ENCODE measurements around the gene SNX6. TPM values are rescaled to one million over a fixed set of nuclear protein-coding genes. Genes with fewer than 3 reads are reported as not detected.

SNX6 gene
- total RNA-seq, 2 donors from 2014 or later = 28.8 to 41.2 TPM

GRCh38 chr14:34649344-34649743 lies 19.4 kb upstream of the SNX6 start:
- H3K4me1 ChIP-seq = no peaks in the 10 kb centered on the region
- intact Hi-C loops (cut with DNase I) = no loop called here
- H3K27me3 ChIP-seq = no peaks in the 10 kb centered on the region
- DNase-seq (no peak), ATAC-seq (no peak)
- no peaks in the 10 kb centered on the region for H3K9me3 ChIP-seq
- no peak overlapping the region for H3K27ac ChIP-seq
- no peak overlapping the region for H3K4me3 ChIP-seq
- no peak for TF ChIP-seq POLR2A (IDR thresholded peaks at IDR 0.05)
- TF ChIP-seq CTCF (IDR thresholded peaks at IDR 0.05) = no peak
- no peaks in the 10 kb centered on the region for H3K36me3 ChIP-seq (replicated peaks in 1 of 2; ENCODE audit: insufficient read depth in 1 of 2, low read depth in 2 of 2)

- Histone ChIP-seq H3K4me1 (no peaks in the 10 kb centered on the region), H3K27me3 (no peaks in the 10 kb centered on the region), H3K36me3 (replicated peaks in 1 of 2; ENCODE audit: insufficient read depth in 1 of 2, low read depth in 2 of 2) (no peaks in the 10 kb centered on the region), H3K4me3 (no peak overlapping the region), H3K9me3 (no peaks in the 10 kb centered on the region), H3K27ac (no peak overlapping the region)
- no peak for DNase-seq
- TF ChIP-seq CTCF (IDR thresholded peaks at IDR 0.05) (no peak), POLR2A (IDR thresholded peaks at IDR 0.05) (no peak)
- intact Hi-C loops (cut with DNase I) = no loop called here
- WGBS, 2 donors = 74 to 91% methylated on average over 8 to 10 of the region's 10 CpGs
- ATAC-seq = no peak
Observed at GRCh38 chr14:34646570-34647255, 16.8 kb upstream of the SNX6 start.

GRCh38 chr14:34643361-34643760 lies 13.4 kb upstream of the SNX6 start:
- DNase-seq (no peak), ATAC-seq (no peak)
- H3K36me3 ChIP-seq (replicated peaks in 1 of 2; ENCODE audit: insufficient read depth in 1 of 2, low read depth in 2 of 2) = no peaks in the 10 kb centered on the region
- intact Hi-C loops (cut with DNase I) = no loop called here
- WGBS, 2 donors = 84 to 85% methylated on average over 6 of the region's 6 CpGs
- H3K4me1 ChIP-seq = no peaks in the 10 kb centered on the region
- H3K9me3 ChIP-seq = no peaks in the 10 kb centered on the region
- no peak for TF ChIP-seq POLR2A (IDR thresholded peaks at IDR 0.05)
- TF ChIP-seq CTCF (IDR thresholded peaks at IDR 0.05) = no peak
- H3K27me3 ChIP-seq = no peaks in the 10 kb centered on the region
- H3K4me3 ChIP-seq = no peak overlapping the region
- H3K27ac ChIP-seq = no peak overlapping the region

GRCh38 chr14:34642595-34642994 lies 12.6 kb upstream of the SNX6 start:
- no peak overlapping the region for H3K27ac ChIP-seq
- 85% methylated on average over 3 of the region's 3 CpGs for WGBS, 2 donors

More at GRCh38 chr14:34642595-34642994, 12.6 kb upstream of the SNX6 start:
- H3K4me3 ChIP-seq = no peak overlapping the region
- no peak for TF ChIP-seq POLR2A (IDR thresholded peaks at IDR 0.05)
- TF ChIP-seq CTCF (IDR thresholded peaks at IDR 0.05) = no peak
- DNase-seq (no peak), ATAC-seq (no peak)
- H3K27me3 ChIP-seq = no peaks in the 10 kb centered on the region
- H3K36me3 ChIP-seq (replicated peaks in 1 of 2; ENCODE audit: insufficient read depth in 1 of 2, low read depth in 2 of 2) = no peaks in the 10 kb centered on the region
- intact Hi-C loops (cut with DNase I) = no loop called here
- H3K9me3 ChIP-seq = no peaks in the 10 kb centered on the region
- H3K4me1 ChIP-seq = no peaks in the 10 kb centered on the region

Measured in body of pancreas (tissue), 4 donors.